ENCODE results near the gene LBX2.
"Not testable (repeated sequence)": the region's sequence is repeated elsewhere in the genome, so short reads cannot be mapped to it uniquely, and the experiment has no call there.

The LBX2 gene

GRCh38 chr2:74481961-74482800 lies 17.2 kb downstream of the LBX2 start:
- DNase-seq, result peak; percentile 65

GRCh38 chr2:74481431-74481830 lies 18.0 kb downstream of the LBX2 start:
- DNase-seq, result no peak

- DNase-seq, result no peak
Measured at GRCh38 chr2:74474899-74475298, 24.5 kb downstream of the LBX2 start.

- DNase-seq, result no peak
Measured at GRCh38 chr2:74474481-74474880, 24.9 kb downstream of the LBX2 start.

GRCh38 chr2:74472945-74473258 lies 26.5 kb downstream of the LBX2 start:
- no peak for DNase-seq

GRCh38 chr2:74472086-74472944 lies 27.1 kb downstream of the LBX2 start, which contains the start of gene MRPL53:
Gene MRPL53, minus strand, starts transcription at chr2:74472680. Its CDS starts 20 bp downstream, at chr2:74472660.
- peak; percentile 96 for DNase-seq

GRCh38 chr2:74471332-74472065 lies 27.9 kb downstream of the LBX2 start:
- DNase-seq, result no peak

GRCh38 chr2:74470742-74471141 lies 28.7 kb downstream of the LBX2 start:
- DNase-seq, result not testable (repeated sequence)

- no peak for DNase-seq
Measured at GRCh38 chr2:74464406-74464805, 35.0 kb downstream of the LBX2 start.

GRCh38 chr2:74462786-74463105 lies 36.7 kb downstream of the LBX2 start:
- DNase-seq, result no peak

- no peak for DNase-seq
Measured at GRCh38 chr2:74462054-74462785, 37.2 kb downstream of the LBX2 start.

- DNase-seq, result no peak
Measured at GRCh38 chr2:74461187-74462053, 38.0 kb downstream of the LBX2 start.

- DNase-seq, result not testable (repeated sequence)
Measured at GRCh38 chr2:74460187-74460586, 39.2 kb downstream of the LBX2 start.

GRCh38 chr2:74459503-74460118 lies 39.8 kb downstream of the LBX2 start:
- not testable (repeated sequence) for DNase-seq

GRCh38 chr2:74458938-74459363 lies 40.5 kb downstream of the LBX2 start:
- no peak for DNase-seq

GRCh38 chr2:74458132-74458937 lies 41.1 kb downstream of the LBX2 start, which contains the start of gene WBP1:
Gene WBP1, plus strand, starts transcription at chr2:74458438. Its CDS starts 165 bp downstream, at chr2:74458603.
- DNase-seq, result peak; percentile 100

GRCh38 chr2:74457549-74458131 lies 41.8 kb downstream of the LBX2 start:
- peak; percentile 87 for DNase-seq

- DNase-seq, result no peak
Measured at GRCh38 chr2:74457129-74457548, 42.3 kb downstream of the LBX2 start.

- peak; percentile 99 for DNase-seq
Measured at GRCh38 chr2:74454654-74455511, 44.5 kb downstream of the LBX2 start, which contains the start of gene INO80B. Gene INO80B, plus strand, starts transcription at chr2:74455087. Its CDS starts 30 bp downstream, at chr2:74455117.
